ENCODE results near the gene MIOS. TPM values are rescaled to one million over a fixed set of nuclear protein-coding genes. Genes with fewer than 3 reads are reported as not detected.

The MIOS gene
- total RNA-seq, 1 donor from 2014 or later = 62.0 TPM

GRCh38 chr7:7565746-7566650 lies 686 bp upstream of the MIOS start:
- peaks cover 7% of the 10 kb centered on the region for H3F3A ChIP-seq (ENCODE audit: low read depth)
- peaks cover 24% of the 10 kb centered on the region for H3K36me3 Mint-ChIP-seq
- peaks cover 22% of the 10 kb centered on the region for H3K9me3 Mint-ChIP-seq
- peaks cover 39% of the 10 kb centered on the region for H3K79me2 ChIP-seq (ENCODE audit: low read depth)
- no peak overlapping the region for H3K9ac ChIP-seq
- H3K27ac Mint-ChIP-seq = no peak overlapping the region
- H3K36me3 ChIP-seq = no peaks in the 10 kb centered on the region
- no peaks in the 10 kb centered on the region for H3K27me3 ChIP-seq
- H3K9me3 ChIP-seq (ENCODE audit: low read depth) = no peaks in the 10 kb centered on the region
- H4K20me1 ChIP-seq (ENCODE audit: low read depth) = no peaks in the 10 kb centered on the region
- H3K27ac ChIP-seq = no peak overlapping the region
- peak overlapping the region; percentile 56 for H3K4me3 ChIP-seq
- TF ChIP-seq CTCF (IDR thresholded peaks at IDR 0.05) (no peak), EZH2 (IDR thresholded peaks at IDR 0.05) (no peak), EZH2phosphoT487 (IDR thresholded peaks at IDR 0.05) (no peak)
- peaks cover 19% of the 10 kb centered on the region for H3K4me1 Mint-ChIP-seq
- peak overlapping the region; percentile 86 for H2AFZ ChIP-seq (replicated peaks)
- DNase-seq (ENCODE audit: low spot score) = no peak
- H3K4me2 ChIP-seq = peak overlapping the region; percentile 86
- H3K4me1 ChIP-seq = peaks cover 10% of the 10 kb centered on the region
- no peaks in the 10 kb centered on the region for H3K27me3 Mint-ChIP-seq (ENCODE audit: insufficient read depth, low read depth)
- H3K4me3 Mint-ChIP-seq = no peak overlapping the region

GRCh38 chr7:7567898-7568531 lies 1.3 kb downstream of the MIOS start:
- Histone ChIP-seq H3K27ac (no peak overlapping the region), H3F3A (ENCODE audit: low read depth) (peaks cover 7% of the 10 kb centered on the region), H3K79me2 (ENCODE audit: low read depth) (peaks cover 59% of the 10 kb centered on the region), H3K4me1 (peaks cover 10% of the 10 kb centered on the region), H2AFZ (replicated peaks) (no peak overlapping the region), H3K9ac (peak overlapping the region; percentile 67), H4K20me1 (ENCODE audit: low read depth) (no peaks in the 10 kb centered on the region), H3K9me3 (ENCODE audit: low read depth) (no peaks in the 10 kb centered on the region), H3K27me3 (no peaks in the 10 kb centered on the region), H3K36me3 (no peaks in the 10 kb centered on the region), H3K4me2 (peak overlapping the region; percentile 86), H3K4me3 (peak overlapping the region; percentile 56)
- H3K9me3 Mint-ChIP-seq = peaks cover 27% of the 10 kb centered on the region
- H3K36me3 Mint-ChIP-seq = peaks cover 32% of the 10 kb centered on the region
- peak overlapping the region; percentile 90 for H3K4me3 Mint-ChIP-seq
- H3K27me3 Mint-ChIP-seq (ENCODE audit: insufficient read depth, low read depth) = no peaks in the 10 kb centered on the region
- no peak for DNase-seq (ENCODE audit: low spot score)
- no peak for TF ChIP-seq EZH2phosphoT487 (IDR thresholded peaks at IDR 0.05)
- TF ChIP-seq EZH2 (IDR thresholded peaks at IDR 0.05) = no peak
- TF ChIP-seq CTCF (IDR thresholded peaks at IDR 0.05) = no peak
- H3K27ac Mint-ChIP-seq = no peak overlapping the region
- H3K4me1 Mint-ChIP-seq = peaks cover 19% of the 10 kb centered on the region

GRCh38 chr7:7568553-7568952 lies 1.9 kb downstream of the MIOS start:
- Histone ChIP-seq H3K4me1 (peaks cover 10% of the 10 kb centered on the region), H3K36me3 (no peaks in the 10 kb centered on the region), H3K9me3 (ENCODE audit: low read depth) (no peaks in the 10 kb centered on the region), H4K20me1 (ENCODE audit: low read depth) (no peaks in the 10 kb centered on the region), H3K27me3 (no peaks in the 10 kb centered on the region), H3F3A (ENCODE audit: low read depth) (peaks cover 7% of the 10 kb centered on the region), H3K4me3 (peak overlapping the region; percentile 56), H3K27ac (no peak overlapping the region), H3K9ac (peak overlapping the region; percentile 17), H3K4me2 (peak overlapping the region; percentile 86), H2AFZ (replicated peaks) (no peak overlapping the region), H3K79me2 (ENCODE audit: low read depth) (peaks cover 65% of the 10 kb centered on the region)
- Mint-ChIP-seq H3K36me3 (peaks cover 37% of the 10 kb centered on the region), H3K27me3 (ENCODE audit: insufficient read depth, low read depth) (no peaks in the 10 kb centered on the region), H3K4me1 (peaks cover 19% of the 10 kb centered on the region), H3K9me3 (peaks cover 30% of the 10 kb centered on the region), H3K4me3 (peak overlapping the region; percentile 90), H3K27ac (no peak overlapping the region)
- TF ChIP-seq EZH2phosphoT487 (IDR thresholded peaks at IDR 0.05) (no peak), CTCF (IDR thresholded peaks at IDR 0.05) (no peak), EZH2 (IDR thresholded peaks at IDR 0.05) (no peak)
- no peak for DNase-seq (ENCODE audit: low spot score)
